Nephron progenitor cell (in vitro differentiated cells): ENCODE measurements around the gene PALM.

Source experiments
- DNase-seq: peaks from one replicate; pipeline ENCODE4 v3.0.0; 2021
- H3K27ac Mint-ChIP-seq: 2 replicates; pipeline ENCODE4 v1.8.0; 2021; ENCODE audit warnings: mild to moderate bottlenecking, moderate library complexity, mixed read lengths
- H3K27me3 Mint-ChIP-seq: 2 replicates; pipeline ENCODE4 v1.8.0; 2021; ENCODE audit warnings: mild to moderate bottlenecking, low read depth, mixed read lengths; ENCODE audit not compliant: poor library complexity
- H3K36me3 Mint-ChIP-seq: 2 replicates; pipeline ENCODE4 v1.8.0; 2021; ENCODE audit warnings: low read depth, mixed read lengths
- H3K4me1 Mint-ChIP-seq: 2 replicates; pipeline ENCODE4 v1.8.0; 2021; ENCODE audit warnings: mixed read lengths
- H3K4me3 Mint-ChIP-seq: 2 replicates; pipeline ENCODE4 v1.8.0; 2021; ENCODE audit warnings: mild to moderate bottlenecking, moderate library complexity, mixed read lengths
- H3K9me3 Mint-ChIP-seq: 2 replicates; pipeline ENCODE4 v1.8.0; 2021; ENCODE audit warnings: mild to moderate bottlenecking, moderate library complexity, mixed read lengths
- CTCF ChIP-seq: fragments of 200-600 bp; sonication (generic); IDR thresholded peaks from 2 replicates; pipeline ENCODE4 v1.5.0; 2021; ENCODE audit warnings: antibody characterized with exemption

PALM gene

GRCh38 chr19:791567-792305 lies 83.0 kb downstream of the PALM start:
- TF ChIP-seq CTCF, result no peak
- Mint-ChIP-seq H3K27ac (peak overlapping the region; percentile 25), H3K9me3 (no peaks in the 10 kb centered on the region), H3K4me3 (no peak overlapping the region), H3K4me1 (peaks cover 57% of the 10 kb centered on the region), H3K36me3 (no peaks in the 10 kb centered on the region), H3K27me3 (no peaks in the 10 kb centered on the region)
- DNase-seq, result no peak

- no peaks in the 10 kb centered on the region for H3K9me3 Mint-ChIP-seq
- H3K4me3 Mint-ChIP-seq, result no peak overlapping the region
- no peak overlapping the region for H3K27ac Mint-ChIP-seq
- no peak for TF ChIP-seq CTCF
- H3K36me3 Mint-ChIP-seq, result no peaks in the 10 kb centered on the region
- no peaks in the 10 kb centered on the region for H3K27me3 Mint-ChIP-seq
- peaks cover 54% of the 10 kb centered on the region for H3K4me1 Mint-ChIP-seq
- DNase-seq, result no peak
Measured at GRCh38 chr19:792306-792885, 83.7 kb downstream of the PALM start.

GRCh38 chr19:793806-794205 lies 85.1 kb downstream of the PALM start:
- Mint-ChIP-seq H3K9me3 (no peaks in the 10 kb centered on the region), H3K27me3 (no peaks in the 10 kb centered on the region), H3K27ac (no peak overlapping the region), H3K36me3 (no peaks in the 10 kb centered on the region), H3K4me3 (no peak overlapping the region), H3K4me1 (peaks cover 43% of the 10 kb centered on the region)
- no peak for TF ChIP-seq CTCF
- DNase-seq, result no peak

GRCh38 chr19:795073-795611 lies 86.4 kb downstream of the PALM start:
- Mint-ChIP-seq H3K36me3 (peaks cover 2% of the 10 kb centered on the region), H3K9me3 (no peaks in the 10 kb centered on the region), H3K27ac (no peak overlapping the region), H3K27me3 (no peaks in the 10 kb centered on the region), H3K4me1 (peaks cover 43% of the 10 kb centered on the region), H3K4me3 (no peak overlapping the region)
- DNase-seq, result no peak
- no peak for TF ChIP-seq CTCF

GRCh38 chr19:795691-796581 lies 87.2 kb downstream of the PALM start:
- Mint-ChIP-seq H3K4me1 (peaks cover 46% of the 10 kb centered on the region), H3K27me3 (no peaks in the 10 kb centered on the region), H3K36me3 (peaks cover 7% of the 10 kb centered on the region), H3K9me3 (no peaks in the 10 kb centered on the region), H3K4me3 (no peak overlapping the region), H3K27ac (no peak overlapping the region)
- no peak for DNase-seq
- no peak for TF ChIP-seq CTCF
